ENCODE results near the gene GPR55.

Gene GPR55

GRCh38 chr2:230899786-230900185, 25.3 kb downstream of the GPR55 start:
- TF ChIP-seq ZFX (IDR thresholded peaks at IDR 0.05) (no peak), CTCF (conservative IDR thresholded peaks at IDR 0.05) (no peak)
- no peak overlapping the region for H3K27ac ChIP-seq

GRCh38 chr2:230899287-230899686, 25.8 kb downstream of the GPR55 start:
- TF ChIP-seq CTCF (conservative IDR thresholded peaks at IDR 0.05): no peak
- no peak for TF ChIP-seq ZFX (IDR thresholded peaks at IDR 0.05)
- no peak overlapping the region for H3K27ac ChIP-seq

DNA sequence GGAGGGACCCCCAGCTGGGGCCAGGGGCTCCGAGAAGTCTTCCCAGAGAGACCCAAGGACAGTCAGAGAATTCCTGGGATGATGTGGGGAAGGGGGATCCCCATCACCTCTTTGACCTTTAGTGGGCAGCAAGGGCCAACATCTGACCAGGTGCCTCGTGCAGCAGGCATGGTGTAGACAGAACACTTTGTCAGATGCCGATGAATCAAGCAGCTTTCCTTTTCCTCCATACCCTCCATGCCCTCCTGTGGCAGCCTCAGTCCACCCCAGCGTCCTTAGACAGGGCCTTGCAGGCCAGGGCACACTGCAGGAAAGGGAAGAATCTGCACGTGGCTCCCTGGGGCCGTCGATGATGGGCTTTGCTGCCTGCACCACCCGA, 26.3 kb downstream of the GPR55 start:
- TF ChIP-seq CTCF (conservative IDR thresholded peaks at IDR 0.05) (no peak), ZFX (IDR thresholded peaks at IDR 0.05) (no peak)
- no peak overlapping the region for H3K27ac ChIP-seq

DNA sequence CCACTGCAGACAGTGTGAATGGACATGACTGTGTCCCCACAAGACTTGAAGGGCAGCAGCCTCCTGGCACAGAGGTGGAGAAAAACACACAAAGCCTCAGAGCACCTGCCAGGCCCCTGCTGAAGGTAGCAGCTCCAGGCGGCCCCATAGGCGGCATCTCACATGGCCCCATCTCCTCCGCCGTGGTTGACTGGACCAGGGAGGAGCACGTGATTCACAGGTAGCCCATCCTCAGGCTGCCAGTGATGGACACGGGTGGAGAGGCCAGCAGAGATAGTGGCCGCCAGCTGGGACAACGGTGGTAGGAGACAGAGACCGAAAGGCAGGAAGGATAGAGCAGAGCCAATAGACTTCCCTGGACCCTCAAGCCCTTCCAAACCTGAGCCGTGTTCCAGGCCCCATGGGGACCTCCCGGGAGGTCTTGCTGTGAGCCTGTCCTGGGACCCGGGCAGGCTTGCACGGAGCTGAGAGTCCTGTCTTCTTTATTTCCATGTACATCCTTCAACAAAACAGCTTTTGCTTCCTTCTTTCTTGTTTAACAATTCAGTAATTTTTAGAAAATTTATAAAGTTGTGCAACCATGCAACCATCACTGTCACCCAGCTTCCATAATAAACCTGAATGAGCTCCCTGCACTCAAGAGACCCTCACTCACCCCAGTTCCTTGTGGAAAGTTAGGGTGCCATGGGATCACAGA, 26.9 kb downstream of the GPR55 start:
- TF ChIP-seq CTCF (conservative IDR thresholded peaks at IDR 0.05) (no peak), ZFX (IDR thresholded peaks at IDR 0.05) (no peak)
- no peak overlapping the region for H3K27ac ChIP-seq

GRCh38 chr2:230896346-230897115, 28.5 kb downstream of the GPR55 start:
- H3K27ac ChIP-seq: no peak overlapping the region
- TF ChIP-seq ZFX (IDR thresholded peaks at IDR 0.05) (no peak), CTCF (conservative IDR thresholded peaks at IDR 0.05) (no peak)

DNA sequence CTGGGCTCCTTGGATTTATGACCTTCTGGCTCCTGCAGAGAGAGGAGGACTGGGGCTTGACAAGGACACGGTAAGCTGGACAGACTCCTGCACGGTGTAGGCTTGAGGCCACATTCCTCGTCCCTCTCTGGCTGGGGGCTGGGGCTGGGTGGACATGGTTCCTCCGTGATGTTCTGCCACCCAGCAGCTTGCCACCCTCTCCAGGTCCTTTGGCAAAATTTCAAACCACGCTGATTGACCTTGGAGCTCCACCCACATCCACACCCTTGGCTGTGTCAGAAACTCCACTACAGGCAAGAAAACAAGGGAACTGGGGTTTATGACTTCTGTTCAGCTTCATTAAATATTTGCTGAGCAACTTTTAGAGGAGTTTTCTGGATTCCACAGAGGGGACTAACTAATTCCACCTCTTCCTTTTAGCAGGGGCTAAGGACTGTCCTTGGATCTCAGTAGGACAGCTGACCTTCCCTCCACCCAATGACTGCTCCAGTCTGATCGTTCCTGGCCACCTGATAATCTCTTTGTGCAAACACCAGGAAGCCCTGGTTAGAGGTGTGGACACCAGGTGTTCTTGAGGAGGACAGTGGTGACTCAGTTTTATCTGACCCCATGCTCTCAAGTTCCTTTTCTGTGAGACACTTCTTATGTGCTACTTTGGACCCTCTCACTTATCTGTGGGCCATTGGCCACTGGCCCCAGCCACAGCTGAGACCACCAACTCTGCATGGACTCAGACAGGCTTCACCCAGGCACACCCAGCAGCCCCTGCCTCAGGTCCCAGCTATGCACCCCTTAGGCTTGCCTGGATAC, 29.3 kb downstream of the GPR55 start:
- H3K27ac ChIP-seq: no peak overlapping the region
- no peak for TF ChIP-seq ZFX (IDR thresholded peaks at IDR 0.05)
- no peak for TF ChIP-seq CTCF (conservative IDR thresholded peaks at IDR 0.05)

All from C4-2B (cell line).